Loucy (cell line): ENCODE data around the gene CELSR1.

Source experiments
- H2AFZ ChIP-seq: fragments of 200-600 bp; sonication (generic); 2 replicates; pipeline ENCODE4 v1.6.0; 2016; ENCODE audit warnings: antibody characterized with exemption, mild to moderate bottlenecking, low read length, moderate library complexity
- H3F3A ChIP-seq: fragments of 200-600 bp; 2 replicates; pipeline ENCODE4 v1.6.0; 2016; ENCODE audit warnings: antibody characterized with exemption, low read depth, mild to moderate bottlenecking
- H3K27me3 ChIP-seq: fragments of 200-600 bp; sonication (generic); 2 replicates; pipeline ENCODE4 v1.6.1; 2014; ENCODE audit warnings: low read length, mild to moderate bottlenecking; ENCODE audit not compliant: insufficient read depth, poor library complexity, severe bottlenecking
- H3K36me3 ChIP-seq: fragments of 200-600 bp; sonication (generic); 2 replicates; pipeline ENCODE4 v1.6.1; 2016; ENCODE audit warnings: low read length; ENCODE audit not compliant: insufficient read depth
- H3K4me1 ChIP-seq: fragments of 200-600 bp; sonication (generic); 2 replicates; pipeline ENCODE4 v1.5.1; 2014; ENCODE audit warnings: low read length, mild to moderate bottlenecking; ENCODE audit not compliant: insufficient read depth, poor library complexity, severe bottlenecking
- H3K4me2 ChIP-seq: fragments of 200-600 bp; sonication (generic); 2 replicates; pipeline ENCODE4 v1.6.0; 2014; ENCODE audit warnings: antibody characterized with exemption, low read length, low read depth, mild to moderate bottlenecking; ENCODE audit not compliant: poor library complexity, severe bottlenecking
- H3K4me3 ChIP-seq: fragments of 200-600 bp; sonication (generic); 2 replicates; pipeline ENCODE4 v1.5.1; 2014; ENCODE audit warnings: low read length, mild to moderate bottlenecking, mixed read lengths; ENCODE audit not compliant: poor library complexity, severe bottlenecking
- H3K79me2 ChIP-seq: fragments of 200-600 bp; sonication (generic); 2 replicates; pipeline ENCODE4 v1.6.1; 2014; ENCODE audit warnings: low read length; ENCODE audit not compliant: insufficient read depth
- H3K9ac ChIP-seq: fragments of 200-600 bp; sonication (generic); 2 replicates; pipeline ENCODE4 v1.6.0; 2014; ENCODE audit warnings: mild to moderate bottlenecking, low read depth, low read length, moderate library complexity; ENCODE audit not compliant: poor library complexity, severe bottlenecking
- H3K9me2 ChIP-seq: fragments of 200-600 bp; sonication (generic); replicated peaks from 2 replicates; pipeline ENCODE4 v1.6.1; 2016; ENCODE audit warnings: low read depth, low read length, mixed read lengths
- H3K9me3 ChIP-seq: fragments of 200-600 bp; sonication (generic); 2 replicates; pipeline ENCODE4 v1.6.1; 2014; ENCODE audit warnings: mild to moderate bottlenecking, antibody characterized with exemption, low read length, low read depth; ENCODE audit not compliant: insufficient read depth
- H4K20me1 ChIP-seq: fragments of 200-600 bp; sonication (generic); 2 replicates; pipeline ENCODE4 v1.6.0; 2014; ENCODE audit warnings: antibody characterized with exemption, low read length, mild to moderate bottlenecking; ENCODE audit not compliant: insufficient read depth, poor library complexity, severe bottlenecking
- CTCF ChIP-seq: fragments of 200-600 bp; sonication (generic); conservative IDR thresholded peaks from 2 replicates; pipeline ENCODE4 v1.5.1; 2014; ENCODE audit warnings: mild to moderate bottlenecking, antibody characterized with exemption, low read length
- EZH2phosphoT487 ChIP-seq: fragments of 200-600 bp; IDR thresholded peaks from 2 replicates; pipeline ENCODE4 v1.6.1; 2018; ENCODE audit warnings: antibody characterized with exemption, mild to moderate bottlenecking, moderate library complexity, borderline replicate concordance

The CELSR1 gene

GRCh38 chr22:46409631-46410210 lies 127.7 kb downstream of the CELSR1 start:
- Histone ChIP-seq H3K4me1 (no peaks in the 10 kb centered on the region), H3K9me2 (no peaks in the 10 kb centered on the region), H3K36me3 (no peaks in the 10 kb centered on the region), H3K79me2 (no peaks in the 10 kb centered on the region), H3F3A (no peaks in the 10 kb centered on the region), H3K9me3 (no peaks in the 10 kb centered on the region), H3K4me3 (no peak overlapping the region), H4K20me1 (no peaks in the 10 kb centered on the region), H3K27me3 (no peaks in the 10 kb centered on the region), H3K9ac (no peak overlapping the region), H3K4me2 (no peak overlapping the region), H2AFZ (no peak overlapping the region)
- TF ChIP-seq CTCF (no peak), EZH2phosphoT487 (no peak)

GRCh38 chr22:46408568-46409506 lies 128.6 kb downstream of the CELSR1 start:
- Histone ChIP-seq H2AFZ (no peak overlapping the region), H3F3A (no peaks in the 10 kb centered on the region), H3K4me3 (no peak overlapping the region), H3K27me3 (no peaks in the 10 kb centered on the region), H3K4me2 (no peak overlapping the region), H3K9me3 (no peaks in the 10 kb centered on the region), H3K9me2 (no peaks in the 10 kb centered on the region), H3K79me2 (no peaks in the 10 kb centered on the region), H3K4me1 (no peaks in the 10 kb centered on the region), H4K20me1 (no peaks in the 10 kb centered on the region), H3K36me3 (no peaks in the 10 kb centered on the region), H3K9ac (no peak overlapping the region)
- no peak for TF ChIP-seq CTCF
- no peak for TF ChIP-seq EZH2phosphoT487

GRCh38 chr22:46407748-46408147 lies 129.7 kb downstream of the CELSR1 start:
- Histone ChIP-seq H3K79me2 (no peaks in the 10 kb centered on the region), H3K4me3 (no peak overlapping the region), H3K36me3 (no peaks in the 10 kb centered on the region), H3K9me3 (no peaks in the 10 kb centered on the region), H4K20me1 (no peaks in the 10 kb centered on the region), H3K9ac (no peak overlapping the region), H3K9me2 (no peaks in the 10 kb centered on the region), H3K4me1 (no peaks in the 10 kb centered on the region), H3K27me3 (no peaks in the 10 kb centered on the region), H3F3A (no peaks in the 10 kb centered on the region), H2AFZ (no peak overlapping the region), H3K4me2 (no peak overlapping the region)
- TF ChIP-seq EZH2phosphoT487 (no peak), CTCF (no peak)
